GM12891 (cell line): ENCODE data around the gene CDYL.

Experiments
- PAX5 ChIP-seq: IDR thresholded peaks from 2 replicates; pipeline ENCODE4 v1.6.1; 2011; ENCODE audit warnings: low read length, moderate library complexity, mild to moderate bottlenecking; ENCODE audit not compliant: insufficient read depth, severe bottlenecking
- POLR2A ChIP-seq: IDR thresholded peaks from 2 replicates; pipeline ENCODE4 v1.6.1; 2011; ENCODE audit warnings: low read depth, low read length, control low read depth
- POLR2AphosphoS5 ChIP-seq: IDR thresholded peaks from 2 replicates; pipeline ENCODE4 v1.6.1; 2011; ENCODE audit warnings: low read depth, low read length, control low read depth
- POU2F2 ChIP-seq: IDR thresholded peaks from 2 replicates; pipeline ENCODE4 v1.6.1; 2011; ENCODE audit warnings: low read depth, mild to moderate bottlenecking, control low read depth, low read length, moderate library complexity
- SPI1 ChIP-seq: IDR thresholded peaks from 2 replicates; pipeline ENCODE4 v1.6.1; 2011; ENCODE audit warnings: low read depth, low read length, control low read depth
- TAF1 ChIP-seq: IDR thresholded peaks from 2 replicates; pipeline ENCODE4 v1.6.1; 2011; ENCODE audit warnings: low read depth, low read length, control low read depth

- TF ChIP-seq POLR2AphosphoS5 (no peak), POLR2A (no peak), PAX5 (no peak), TAF1 (no peak), POU2F2 (no peak), SPI1 (peak; percentile 77)
These were observed 126.2 kb downstream of the CDYL start for GRCh38 chr6:4902363-4902762.
